Measurements from ENCODE around the gene BCLAF3.

The BCLAF3 gene

DNA sequence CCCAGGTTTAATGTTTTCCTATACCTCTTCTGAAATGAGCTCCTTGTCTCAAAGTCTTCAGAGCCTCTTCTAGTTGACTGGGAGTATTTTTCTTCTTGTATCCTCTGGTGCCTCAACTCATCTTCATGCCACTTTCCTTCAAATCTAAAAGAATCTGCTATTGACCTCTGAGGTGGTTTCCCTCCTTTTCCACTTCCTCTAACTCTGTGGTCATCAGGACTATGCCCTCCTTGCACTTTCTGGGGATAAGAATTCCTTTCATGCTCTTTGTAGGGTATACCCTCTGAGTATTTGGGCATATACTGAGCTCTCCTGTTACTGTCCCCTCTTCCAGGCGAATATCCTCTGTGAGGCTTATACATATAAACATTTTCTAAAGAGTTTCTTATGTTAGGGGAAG lies 24.8 kb downstream of the BCLAF3 start:
- no peak for DNase-seq (ENCODE audit: low read depth in 3 of 3)

DNA sequence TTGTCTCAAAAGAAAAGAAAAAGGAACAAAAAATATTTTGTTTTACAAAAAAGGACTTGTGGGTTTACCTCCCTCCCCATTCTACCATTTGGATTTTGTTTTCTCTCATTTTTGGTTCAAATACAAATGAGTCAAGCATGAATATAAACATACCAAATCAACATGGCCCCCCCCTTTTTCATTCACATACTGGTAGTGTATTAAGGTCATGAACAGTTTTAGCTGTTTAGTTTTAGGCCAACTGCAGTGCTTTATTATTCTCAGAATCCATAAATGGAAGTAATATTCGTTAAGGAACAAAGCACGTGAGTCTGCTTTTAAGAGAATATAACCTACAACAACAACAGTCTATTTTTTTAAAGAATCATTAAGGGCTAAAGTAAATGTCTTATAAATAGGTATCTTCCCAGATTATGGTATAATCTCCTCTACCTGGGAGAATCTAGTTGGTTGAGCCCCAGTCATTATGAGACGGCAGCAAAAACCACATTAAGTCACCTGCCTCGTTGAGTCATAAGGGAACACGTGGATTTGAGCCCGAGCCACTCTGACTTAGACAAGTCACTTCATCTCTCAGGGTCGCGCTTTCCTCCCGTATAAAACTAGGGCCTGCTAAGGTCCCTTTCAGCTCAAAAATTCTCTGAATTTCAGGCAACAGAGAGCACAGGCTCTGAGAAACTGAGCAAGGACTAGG lies 26.7 kb downstream of the BCLAF3 start:
- DNase-seq (ENCODE audit: low read depth in 3 of 3): peak in 1 of 3 experiments; percentile 0

DNA sequence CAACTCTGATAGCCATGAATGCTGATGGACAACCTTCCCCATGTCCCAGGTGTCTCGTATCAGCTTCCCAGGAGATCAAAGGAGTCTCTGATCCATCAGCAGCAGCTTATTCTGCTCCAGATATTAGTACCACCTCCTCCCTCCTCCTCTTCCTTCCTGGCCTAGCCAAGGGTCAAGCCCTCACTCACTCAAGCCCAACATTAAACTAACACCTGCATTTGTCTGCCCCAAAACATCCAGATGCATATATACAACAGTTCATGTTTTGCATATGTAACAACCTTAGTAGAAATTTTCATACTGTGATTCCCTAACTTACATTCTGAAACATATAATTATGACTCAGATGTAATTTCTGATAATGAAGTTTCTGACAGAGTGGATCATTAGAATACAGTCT lies 29.9 kb downstream of the BCLAF3 start:
- DNase-seq (ENCODE audit: low read depth in 3 of 3): no peak

DNA sequence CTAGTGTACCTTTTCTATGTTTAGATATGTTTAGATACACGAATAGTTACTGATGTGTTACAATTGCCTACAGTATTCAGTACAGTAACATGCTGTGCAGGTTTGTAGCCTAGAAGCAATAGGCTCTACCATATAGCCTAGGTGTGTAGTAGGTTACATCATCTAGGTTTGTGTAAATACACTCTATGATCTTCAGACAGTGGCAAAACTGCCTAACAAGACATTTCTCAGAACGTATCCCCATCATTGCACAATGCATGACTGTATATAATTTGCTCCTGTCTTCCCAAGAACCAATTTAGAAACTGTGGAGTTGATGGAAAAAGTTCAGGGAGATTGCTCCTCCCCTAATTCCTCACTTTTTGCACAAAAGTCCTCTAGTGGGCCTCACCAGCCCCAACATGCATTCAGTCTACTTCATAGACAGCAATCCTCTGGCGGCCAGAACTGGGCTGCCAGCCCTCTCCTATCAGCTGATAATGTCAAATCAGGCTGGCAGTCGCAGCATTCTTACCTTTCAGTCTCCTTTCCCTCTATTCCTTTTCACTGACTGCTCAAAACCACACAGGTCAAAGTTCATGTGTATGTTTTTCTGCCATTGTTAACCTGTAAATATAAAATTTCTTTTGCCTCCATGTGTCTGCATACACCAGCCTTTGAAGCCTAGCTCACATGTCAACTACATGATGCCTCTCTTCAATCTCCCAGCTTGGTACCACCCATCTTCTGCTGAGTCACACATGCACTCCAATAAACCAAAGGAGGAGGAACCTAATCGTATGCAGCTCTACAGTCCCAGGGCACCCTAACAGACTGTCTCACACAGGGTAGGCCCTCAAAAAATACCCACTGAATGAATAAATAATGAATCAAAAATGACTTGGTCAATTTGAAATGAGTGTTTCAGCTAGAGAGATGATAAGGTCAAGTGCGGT lies 32.0 kb downstream of the BCLAF3 start:
- DNase-seq (ENCODE audit: low read depth in 3 of 3): no peak

DNA sequence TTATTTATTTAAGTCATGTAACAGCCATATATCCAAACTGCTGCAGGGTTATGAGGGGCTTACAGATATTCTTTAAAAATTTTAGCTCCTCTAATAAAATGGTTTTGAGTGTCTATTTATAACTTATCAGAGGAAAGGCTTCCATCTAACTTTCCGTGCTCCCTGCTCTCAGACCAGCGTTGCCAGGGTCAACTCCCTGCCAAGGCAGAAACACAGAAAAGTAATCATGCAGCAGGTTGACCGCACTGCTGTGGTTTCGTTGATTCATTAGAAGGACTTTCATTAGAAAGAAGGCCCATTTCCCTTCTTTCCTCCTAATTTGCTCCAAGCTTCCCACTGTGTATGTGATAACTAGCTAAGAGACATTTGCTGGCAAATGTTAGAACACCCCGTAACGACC lies 33.9 kb downstream of the BCLAF3 start:
- no peak for DNase-seq (ENCODE audit: low read depth in 3 of 3)

DNA sequence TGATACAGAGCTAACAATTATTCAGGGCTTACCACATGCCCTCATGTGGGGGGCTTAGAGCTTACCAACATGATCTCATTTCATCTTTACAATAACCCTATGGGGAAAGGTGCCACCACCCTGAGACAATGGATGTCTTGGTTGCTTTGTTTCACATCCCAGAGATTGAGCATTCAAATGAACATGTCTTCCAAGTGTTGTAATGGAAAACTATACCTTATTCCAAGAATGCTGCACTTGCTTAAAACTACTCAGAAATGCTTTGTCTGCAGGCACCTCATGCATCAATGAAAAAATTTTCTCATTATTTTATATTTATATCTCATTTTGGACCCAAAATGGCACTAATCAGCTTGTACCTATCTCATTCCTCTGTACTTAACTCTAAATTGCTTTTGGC lies 34.6 kb downstream of the BCLAF3 start:
- no peak for DNase-seq (ENCODE audit: low read depth in 3 of 3)

DNA sequence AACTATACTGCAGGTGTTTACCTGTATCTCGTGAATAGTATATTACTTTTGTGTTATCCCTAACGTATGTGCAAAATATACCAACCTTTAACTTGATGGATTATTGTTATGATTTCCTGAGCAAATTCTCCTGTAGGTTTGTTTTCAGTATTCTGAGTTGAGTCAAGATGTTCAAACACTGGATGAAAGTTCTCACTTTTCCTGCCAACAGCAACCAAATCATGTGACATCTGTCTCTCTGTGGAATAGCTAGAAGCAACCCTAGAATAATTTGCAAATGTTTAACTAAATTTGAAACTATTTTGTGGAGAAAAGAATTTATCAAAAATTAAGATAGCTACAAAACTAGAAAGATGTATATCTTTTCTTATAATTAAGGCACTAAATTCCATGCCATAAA lies 35.6 kb downstream of the BCLAF3 start:
- DNase-seq (ENCODE audit: low read depth in 3 of 3): no peak

DNA sequence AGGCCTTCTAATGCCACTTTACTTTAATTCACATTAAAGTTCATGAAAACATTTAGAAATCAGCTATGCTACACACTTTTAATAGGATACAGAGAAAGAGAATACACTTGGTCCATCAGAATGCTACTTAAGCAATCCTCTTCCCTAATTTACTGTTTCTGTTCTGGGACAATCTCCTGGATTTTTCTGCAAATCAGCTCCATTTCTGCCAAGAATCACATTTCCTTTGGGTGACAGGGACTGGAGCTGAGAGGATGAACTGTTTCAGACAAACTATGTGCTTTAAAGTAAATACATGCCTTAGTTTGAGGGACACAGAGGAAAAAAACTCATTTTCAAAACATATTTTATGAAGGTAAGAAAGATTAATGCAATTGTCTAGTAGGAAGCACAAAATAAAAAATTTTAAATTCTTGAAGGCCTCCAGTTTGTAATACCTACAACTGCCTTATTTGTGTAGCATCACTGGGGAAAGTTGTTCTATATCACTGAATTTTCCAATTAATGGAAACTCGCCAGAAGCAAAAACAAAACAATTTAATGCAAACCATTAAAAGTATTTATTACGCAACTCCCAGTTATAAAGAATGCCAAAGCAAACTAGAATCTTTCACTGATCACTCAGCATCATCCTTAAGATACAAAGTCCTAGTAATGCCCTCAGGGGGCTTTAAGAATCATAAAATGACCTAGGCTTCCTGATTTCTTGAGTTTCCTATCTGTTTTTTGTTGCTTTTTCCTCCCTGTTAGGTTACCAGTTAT lies 36.3 kb downstream of the BCLAF3 start:
- DNase-seq (ENCODE audit: low read depth in 3 of 3): no peak

DNA sequence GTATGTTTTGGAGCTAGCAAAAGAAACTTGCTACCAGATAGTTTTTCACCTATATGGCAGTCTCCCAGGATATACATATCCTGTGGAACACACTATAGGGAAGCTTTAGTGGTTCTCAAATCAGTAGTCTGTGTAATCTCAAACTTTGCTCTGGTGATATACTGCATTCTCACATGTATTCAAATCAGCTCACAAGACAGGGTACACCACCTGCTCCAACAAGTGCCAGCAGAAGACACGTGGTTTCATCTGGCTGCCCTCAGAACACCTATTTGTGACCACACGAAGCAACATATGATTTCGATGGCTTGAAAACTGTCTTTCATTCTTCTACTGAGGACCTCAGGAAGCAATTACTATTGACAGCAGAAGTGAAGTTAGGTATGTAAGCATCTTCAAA lies 37.7 kb downstream of the BCLAF3 start:
- DNase-seq (ENCODE audit: low read depth in 3 of 3): no peak

DNA sequence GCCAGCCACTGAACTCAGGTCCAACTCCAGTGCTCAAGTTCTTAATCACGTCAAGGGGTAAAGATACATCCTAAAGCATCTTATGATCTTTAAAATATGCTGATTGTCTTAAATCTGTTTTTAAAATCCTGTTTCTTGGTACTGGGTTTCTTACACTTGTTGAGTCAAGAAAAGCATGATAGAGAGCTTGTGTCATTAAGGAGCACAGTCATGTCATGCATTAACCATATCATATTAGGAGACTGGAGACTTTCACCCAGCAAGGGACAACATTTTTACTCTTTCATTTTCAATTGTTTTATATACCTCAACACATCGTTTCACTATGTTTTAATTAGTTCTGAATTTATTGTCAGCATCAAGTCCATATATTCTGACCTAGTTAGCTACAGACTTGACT lies 41.5 kb downstream of the BCLAF3 start:
- DNase-seq (ENCODE audit: low read depth in 3 of 3): no peak

DNA sequence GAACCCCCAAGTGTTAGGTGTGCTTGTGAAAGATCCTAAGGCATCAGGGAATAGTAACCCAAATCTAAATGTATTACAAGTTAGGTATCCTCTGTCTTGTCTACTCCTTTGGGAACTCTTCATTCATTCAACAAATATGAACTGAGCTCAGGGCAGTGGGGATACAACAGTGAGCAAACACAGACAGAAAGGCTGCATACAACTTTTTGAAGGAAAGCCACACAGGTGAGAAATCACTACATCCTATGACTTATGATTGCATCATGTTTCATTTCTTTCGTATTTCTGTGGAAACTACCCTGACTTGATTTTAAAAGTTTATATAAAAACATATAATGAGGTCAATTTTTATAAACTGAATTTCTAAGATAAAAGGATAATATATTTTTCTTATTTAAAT lies 43.2 kb downstream of the BCLAF3 start:
- no peak for DNase-seq (ENCODE audit: low read depth in 3 of 3)
